HG02763 (cell line): ENCODE data around the gene CTSE.

ENCODE experiments used
- ATAC-seq: cut with Tn5 transposase; IDR thresholded peaks from one replicate; pipeline ENCODE4 v1.9.1; 2021; ENCODE audit warnings: mild to moderate bottlenecking, moderate library complexity; ENCODE audit not compliant: unreplicated experiment

The CTSE gene

GRCh38 chr1:205994346-205994745 lies 29.3 kb downstream of the CTSE start:
- no peak for ATAC-seq

GRCh38 chr1:205993068-205993467 lies 30.6 kb downstream of the CTSE start:
- ATAC-seq, result no peak

GRCh38 chr1:205992218-205992882 lies 31.3 kb downstream of the CTSE start:
- ATAC-seq, result no peak

GRCh38 chr1:205991237-205991636 lies 32.5 kb downstream of the CTSE start:
- ATAC-seq, result no peak

- no peak for ATAC-seq
These were observed 33.5 kb downstream of the CTSE start for GRCh38 chr1:205990226-205990625.

- ATAC-seq, result no peak
These were observed 33.9 kb downstream of the CTSE start for GRCh38 chr1:205989786-205990185.

- no peak for ATAC-seq
These were observed 35.1 kb downstream of the CTSE start for GRCh38 chr1:205988585-205988995.

GRCh38 chr1:205986861-205987260 lies 36.8 kb downstream of the CTSE start:
- no peak for ATAC-seq

GRCh38 chr1:205986292-205986691 lies 37.4 kb downstream of the CTSE start:
- no peak for ATAC-seq

- ATAC-seq, result no peak
These were observed 38.2 kb downstream of the CTSE start for GRCh38 chr1:205985330-205986005.

GRCh38 chr1:205983925-205984725 lies 39.6 kb downstream of the CTSE start:
- no peak for ATAC-seq

GRCh38 chr1:205981257-205981656 lies 42.4 kb downstream of the CTSE start:
- no peak for ATAC-seq

- ATAC-seq, result no peak
These were observed 43.3 kb downstream of the CTSE start for GRCh38 chr1:205980237-205980870.

GRCh38 chr1:205979301-205979700 lies 44.4 kb downstream of the CTSE start:
- ATAC-seq, result no peak

GRCh38 chr1:205978676-205979075 lies 45.0 kb downstream of the CTSE start:
- no peak for ATAC-seq

- no peak for ATAC-seq
These were observed 46.2 kb downstream of the CTSE start for GRCh38 chr1:205977402-205978014.

GRCh38 chr1:205976708-205977401 lies 46.8 kb downstream of the CTSE start:
- no peak for ATAC-seq

GRCh38 chr1:205976036-205976435 lies 47.7 kb downstream of the CTSE start:
- ATAC-seq, result no peak

GRCh38 chr1:205975387-205975998 lies 48.2 kb downstream of the CTSE start:
- no peak for ATAC-seq

GRCh38 chr1:205974712-205975111 lies 49.0 kb downstream of the CTSE start:
- no peak for ATAC-seq
